K562 (cell line): ENCODE measurements around the gene FN3K. TPM values are rescaled to one million over a fixed set of nuclear protein-coding genes. Genes with fewer than 3 reads are reported as not detected.

ENCODE experiments used
- CBX1 ChIP-seq: sonication (generic); IDR thresholded peaks from 2 replicates; pipeline ENCODE4 v1.6.1; 2016; ENCODE audit warnings: antibody characterized with exemption, low read depth, mild to moderate bottlenecking
- ETS1 ChIP-seq: conservative IDR thresholded peaks from 2 replicates; pipeline ENCODE4 v1.6.1; 2011; ENCODE audit warnings: low read depth, mild to moderate bottlenecking, low read length; ENCODE audit not compliant: control insufficient read depth
- MIER1 ChIP-seq: fragments of 450-650 bp; IDR thresholded peaks from 2 replicates; pipeline ENCODE4 v1.6.1; 2016; ENCODE audit warnings: antibody characterized with exemption, mild to moderate bottlenecking, low read depth
- RCOR1 ChIP-seq, 2 experiments: IDR thresholded peaks; 2 replicates each; pipeline ENCODE4 v1.6.1; 2012; ENCODE audit warnings: low read depth in 2 of 2, low read length in 2 of 2, borderline replicate concordance in 1 of 2, improper control_type of control experiment in 1 of 2
- polyA plus RNA-seq, 8 experiments: library from polyadenylated mRNA; depleted of rRNA in 4 of 8; stranded (reverse) in 5 of 8; unstranded in 3 of 8; fragments of >200 nt; fragmentation: Nextera tagmentation in 2 of 8; fragmentation: Illumina TruSeq in 1 of 8; extraction: Ambion mirVana in 2 of 8; extraction: Trizol in 1 of 8; gene quantifications; 2 replicates each; pipeline versions ENCODE4 v1.2.1 to v1.2.3, GENCODE V29; 2011 to 2014; ENCODE audit warnings: inconsistent platforms in 1 of 8, missing spikeins in 1 of 8
- total RNA-seq, 7 experiments: library from RNA; depleted of rRNA in 6 of 7; stranded (reverse); fragments of >200 nt in 6 of 7; fragmentation: Illumina TruSeq in 2 of 7; extraction: Trizol in 2 of 7; gene quantifications; 2 replicates each; pipeline versions ENCODE4 v1.2.1 to v1.2.3, GENCODE V29; 2011 to 2021; ENCODE audit warnings: low replicate concordance in 1 of 7
- TF ChIP-seq, protein P1 (sequence below): fragments of 250-450 bp; sonication (Bioruptor Pico); IDR thresholded peaks from 2 replicates; pipeline ENCODE4 v1.4.0; 2020; ENCODE audit warnings: mild to moderate bottlenecking, moderate library complexity, borderline replicate concordance
- TF ChIP-seq, protein P2 (sequence below): sonication (generic); formaldehyde crosslinking; IDR thresholded peaks from 2 replicates; pipeline ENCODE4 v1.8.1; 2023; ENCODE audit warnings: missing genetic modification reagents, mild to moderate bottlenecking, borderline replicate concordance

The FN3K gene
- total and polyA plus RNA-seq, 9 of the 15 experiments (the other 6 are each of a cell fraction or from before 2014, with no cell fraction given) = 0.08 to 22.7 (median 3.8) TPM

- TF ChIP-seq, protein P1, sequence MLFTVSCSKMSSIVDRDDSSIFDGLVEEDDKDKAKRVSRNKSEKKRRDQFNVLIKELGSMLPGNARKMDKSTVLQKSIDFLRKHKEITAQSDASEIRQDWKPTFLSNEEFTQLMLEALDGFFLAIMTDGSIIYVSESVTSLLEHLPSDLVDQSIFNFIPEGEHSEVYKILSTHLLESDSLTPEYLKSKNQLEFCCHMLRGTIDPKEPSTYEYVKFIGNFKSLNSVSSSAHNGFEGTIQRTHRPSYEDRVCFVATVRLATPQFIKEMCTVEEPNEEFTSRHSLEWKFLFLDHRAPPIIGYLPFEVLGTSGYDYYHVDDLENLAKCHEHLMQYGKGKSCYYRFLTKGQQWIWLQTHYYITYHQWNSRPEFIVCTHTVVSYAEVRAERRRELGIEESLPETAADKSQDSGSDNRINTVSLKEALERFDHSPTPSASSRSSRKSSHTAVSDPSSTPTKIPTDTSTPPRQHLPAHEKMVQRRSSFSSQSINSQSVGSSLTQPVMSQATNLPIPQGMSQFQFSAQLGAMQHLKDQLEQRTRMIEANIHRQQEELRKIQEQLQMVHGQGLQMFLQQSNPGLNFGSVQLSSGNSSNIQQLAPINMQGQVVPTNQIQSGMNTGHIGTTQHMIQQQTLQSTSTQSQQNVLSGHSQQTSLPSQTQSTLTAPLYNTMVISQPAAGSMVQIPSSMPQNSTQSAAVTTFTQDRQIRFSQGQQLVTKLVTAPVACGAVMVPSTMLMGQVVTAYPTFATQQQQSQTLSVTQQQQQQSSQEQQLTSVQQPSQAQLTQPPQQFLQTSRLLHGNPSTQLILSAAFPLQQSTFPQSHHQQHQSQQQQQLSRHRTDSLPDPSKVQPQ (CRISPR knock-in tag) = no peak
- TF ChIP-seq CBX1 (no peak), MIER1 (no peak), RCOR1 (IDR thresholded peaks at IDR 0.05; ENCODE audit: borderline replicate concordance in 1 of 2, low read depth in 2 of 2, low read length in 2 of 2) (no peak), ETS1 (no peak)
- TF ChIP-seq, protein P2, sequence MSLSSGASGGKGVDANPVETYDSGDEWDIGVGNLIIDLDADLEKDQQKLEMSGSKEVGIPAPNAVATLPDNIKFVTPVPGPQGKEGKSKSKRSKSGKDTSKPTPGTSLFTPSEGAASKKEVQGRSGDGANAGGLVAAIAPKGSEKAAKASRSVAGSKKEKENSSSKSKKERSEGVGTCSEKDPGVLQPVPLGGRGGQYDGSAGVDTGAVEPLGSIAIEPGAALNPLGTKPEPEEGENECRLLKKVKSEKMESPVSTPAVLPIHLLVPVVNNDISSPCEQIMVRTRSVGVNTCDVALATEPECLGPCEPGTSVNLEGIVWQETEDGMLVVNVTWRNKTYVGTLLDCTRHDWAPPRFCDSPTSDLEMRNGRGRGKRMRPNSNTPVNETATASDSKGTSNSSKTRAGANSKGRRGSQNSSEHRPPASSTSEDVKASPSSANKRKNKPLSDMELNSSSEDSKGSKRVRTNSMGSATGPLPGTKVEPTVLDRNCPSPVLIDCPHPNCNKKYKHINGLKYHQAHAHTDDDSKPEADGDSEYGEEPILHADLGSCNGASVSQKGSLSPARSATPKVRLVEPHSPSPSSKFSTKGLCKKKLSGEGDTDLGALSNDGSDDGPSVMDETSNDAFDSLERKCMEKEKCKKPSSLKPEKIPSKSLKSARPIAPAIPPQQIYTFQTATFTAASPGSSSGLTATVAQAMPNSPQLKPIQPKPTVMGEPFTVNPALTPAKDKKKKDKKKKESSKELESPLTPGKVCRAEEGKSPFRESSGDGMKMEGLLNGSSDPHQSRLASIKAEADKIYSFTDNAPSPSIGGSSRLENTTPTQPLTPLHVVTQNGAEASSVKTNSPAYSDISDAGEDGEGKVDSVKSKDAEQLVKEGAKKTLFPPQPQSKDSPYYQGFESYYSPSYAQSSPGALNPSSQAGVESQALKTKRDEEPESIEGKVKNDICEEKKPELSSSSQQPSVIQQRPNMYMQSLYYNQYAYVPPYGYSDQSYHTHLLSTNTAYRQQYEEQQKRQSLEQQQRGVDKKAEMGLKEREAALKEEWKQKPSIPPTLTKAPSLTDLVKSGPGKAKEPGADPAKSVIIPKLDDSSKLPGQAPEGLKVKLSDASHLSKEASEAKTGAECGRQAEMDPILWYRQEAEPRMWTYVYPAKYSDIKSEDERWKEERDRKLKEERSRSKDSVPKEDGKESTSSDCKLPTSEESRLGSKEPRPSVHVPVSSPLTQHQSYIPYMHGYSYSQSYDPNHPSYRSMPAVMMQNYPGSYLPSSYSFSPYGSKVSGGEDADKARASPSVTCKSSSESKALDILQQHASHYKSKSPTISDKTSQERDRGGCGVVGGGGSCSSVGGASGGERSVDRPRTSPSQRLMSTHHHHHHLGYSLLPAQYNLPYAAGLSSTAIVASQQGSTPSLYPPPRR (CRISPR knock-in tag) = no peak
- TF ChIP-seq, all 486 proteins: peak for 0
These were observed 15.0 kb downstream of the FN3K start (continued) for GRCh38 chr17:82750241-82750908.
